Mucosa of stomach (tissue), 1 donor: ENCODE results near the gene CFAP43.

ENCODE experiments used
- H3K27me3 ChIP-seq: one replicate; pipeline ENCODE4 v1.7.0; 2013; ENCODE audit warnings: mild to moderate bottlenecking, low read length; ENCODE audit not compliant: control insufficient read depth, insufficient read depth
- H3K36me3 ChIP-seq: one replicate; pipeline ENCODE4 v1.7.0; 2013; ENCODE audit warnings: low read length; ENCODE audit not compliant: control insufficient read depth, insufficient read depth
- H3K4me1 ChIP-seq: one replicate; pipeline ENCODE4 v1.7.0; 2013; ENCODE audit warnings: mild to moderate bottlenecking, low read length; ENCODE audit not compliant: control insufficient read depth, insufficient read depth
- H3K4me3 ChIP-seq: one replicate; pipeline ENCODE4 v1.7.0; 2013; ENCODE audit warnings: low read length
- H3K9ac ChIP-seq: one replicate; pipeline ENCODE4 v1.7.0; 2013; ENCODE audit warnings: mild to moderate bottlenecking, low read length, moderate library complexity
- H3K9me3 ChIP-seq: one replicate; pipeline ENCODE4 v1.7.0; 2013; ENCODE audit warnings: mild to moderate bottlenecking, low read length, moderate library complexity; ENCODE audit not compliant: control insufficient read depth
- donor health status: Pancreatic carcinoma.

Gene CFAP43

GRCh38 chr10:104121485-104122224 lies 110.5 kb downstream of the CFAP43 start, which contains the start of gene SFR1:
SFR1 (plus strand) TSS chr10:104122171; CDS start chr10:104122184, 13 bp downstream.
- Histone ChIP-seq H3K9ac (peak within 1 kb of the TSS; percentile 95), H3K4me3 (peak within 1 kb of the TSS; percentile 66), H3K36me3 (no peaks in the 10 kb centered on the region), H3K27me3 (no peaks in the 10 kb centered on the region), H3K4me1 (peaks cover 19% of the 10 kb centered on the region), H3K9me3 (no peaks in the 10 kb centered on the region)

DNA sequence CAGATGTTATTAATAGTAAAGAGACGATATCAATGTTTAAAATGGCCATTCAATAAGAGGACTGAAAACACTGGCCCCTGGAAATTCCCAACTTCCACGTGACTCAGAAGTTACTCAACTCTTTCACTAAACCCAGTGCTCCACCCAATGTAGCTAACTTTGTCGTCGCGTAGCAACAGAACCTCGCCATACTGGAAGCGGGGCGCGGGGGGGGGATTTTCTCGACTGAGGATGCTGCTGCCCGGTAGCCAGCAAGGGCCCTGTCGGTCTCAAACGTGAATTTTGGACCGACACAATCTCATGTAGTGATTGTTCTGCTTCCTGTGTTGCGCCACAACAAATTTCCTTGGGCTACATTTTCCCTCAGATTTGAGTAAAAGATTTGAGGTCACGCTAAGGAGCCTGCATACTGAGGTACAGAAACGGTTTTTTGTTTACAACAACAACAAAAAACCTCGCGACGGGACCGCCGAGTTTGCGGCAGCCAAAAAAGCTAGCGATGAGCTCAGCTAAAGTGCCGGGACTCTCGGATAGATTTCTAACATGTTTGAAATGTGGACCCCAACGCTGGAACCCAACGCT lies 111.2 kb downstream of the CFAP43 start:
- no peaks in the 10 kb centered on the region for H3K9me3 ChIP-seq
- peak overlapping the region; percentile 66 for H3K4me3 ChIP-seq
- peaks cover 19% of the 10 kb centered on the region for H3K4me1 ChIP-seq
- no peaks in the 10 kb centered on the region for H3K36me3 ChIP-seq
- peak overlapping the region; percentile 95 for H3K9ac ChIP-seq
- no peaks in the 10 kb centered on the region for H3K27me3 ChIP-seq

DNA sequence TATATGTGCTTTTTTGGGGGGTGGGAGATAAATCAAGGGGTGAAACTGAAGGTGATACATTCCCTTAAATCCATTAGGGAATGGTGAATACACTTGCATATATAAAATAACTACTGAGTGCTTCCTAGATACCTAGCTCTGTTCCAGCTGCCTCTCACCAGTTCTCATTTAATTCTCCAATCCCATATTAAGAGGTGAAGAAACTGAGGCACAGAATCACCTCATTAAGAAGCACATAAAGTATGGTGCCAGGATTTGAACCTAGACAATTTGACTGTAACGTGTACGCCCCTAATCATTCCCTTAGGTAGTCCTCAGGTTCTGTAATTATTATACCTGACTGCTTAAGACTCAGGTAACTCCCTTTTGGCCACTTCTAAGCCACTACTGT lies 111.7 kb downstream of the CFAP43 start:
- peak overlapping the region; percentile 51 for H3K9ac ChIP-seq
- no peak overlapping the region for H3K4me3 ChIP-seq
- no peaks in the 10 kb centered on the region for H3K9me3 ChIP-seq
- peaks cover 19% of the 10 kb centered on the region for H3K4me1 ChIP-seq
- H3K27me3 ChIP-seq = no peaks in the 10 kb centered on the region
- no peaks in the 10 kb centered on the region for H3K36me3 ChIP-seq

DNA sequence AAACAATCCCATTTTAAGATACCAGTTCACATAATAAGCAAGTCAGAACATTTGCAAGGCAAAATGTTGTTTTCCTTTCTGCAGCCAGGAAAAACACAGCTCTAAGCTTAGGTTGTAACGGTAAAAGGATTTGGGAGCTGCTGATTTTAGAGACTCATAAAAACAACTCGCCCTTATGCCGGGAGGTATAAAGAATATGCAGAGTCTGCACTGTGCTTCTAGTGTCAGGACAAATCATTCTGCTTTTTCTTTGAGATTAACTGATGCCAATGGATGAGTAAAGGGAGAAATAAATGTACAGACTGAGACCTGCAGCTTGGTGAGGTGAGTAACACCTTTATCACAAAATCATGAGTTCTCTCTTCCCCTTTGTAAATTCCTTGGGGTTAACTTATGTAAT lies 112.2 kb downstream of the CFAP43 start:
- no peak overlapping the region for H3K4me3 ChIP-seq
- H3K9me3 ChIP-seq = no peaks in the 10 kb centered on the region
- H3K4me1 ChIP-seq = peaks cover 19% of the 10 kb centered on the region
- H3K27me3 ChIP-seq = no peaks in the 10 kb centered on the region
- H3K36me3 ChIP-seq = no peaks in the 10 kb centered on the region
- H3K9ac ChIP-seq = no peak overlapping the region

DNA sequence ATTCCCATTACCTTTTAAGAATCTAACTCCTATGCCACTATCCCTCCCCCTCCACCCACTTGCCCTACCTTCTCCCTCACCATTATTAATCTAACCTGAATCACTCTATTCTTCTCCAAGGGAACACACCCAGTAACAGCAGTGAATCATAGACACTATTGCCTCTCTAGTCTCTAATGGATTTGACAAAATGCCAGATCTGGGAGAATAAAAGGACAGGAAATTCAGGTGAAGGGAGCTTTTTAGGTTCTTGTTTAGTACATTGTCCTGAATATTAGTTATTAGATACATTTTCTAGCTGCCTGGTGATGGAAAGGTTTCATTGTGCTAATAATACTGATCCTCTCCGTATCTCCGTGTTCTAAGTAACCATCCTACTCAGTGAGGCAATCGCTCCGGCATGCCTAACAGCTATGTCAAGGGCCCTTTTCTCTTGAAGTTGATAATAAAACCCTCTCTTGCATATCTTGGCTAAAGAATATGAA lies 114.3 kb downstream of the CFAP43 start:
- Histone ChIP-seq H3K36me3 (no peaks in the 10 kb centered on the region), H3K4me3 (no peak overlapping the region), H3K27me3 (no peaks in the 10 kb centered on the region), H3K9me3 (no peaks in the 10 kb centered on the region), H3K4me1 (peaks cover 19% of the 10 kb centered on the region), H3K9ac (no peak overlapping the region)

DNA sequence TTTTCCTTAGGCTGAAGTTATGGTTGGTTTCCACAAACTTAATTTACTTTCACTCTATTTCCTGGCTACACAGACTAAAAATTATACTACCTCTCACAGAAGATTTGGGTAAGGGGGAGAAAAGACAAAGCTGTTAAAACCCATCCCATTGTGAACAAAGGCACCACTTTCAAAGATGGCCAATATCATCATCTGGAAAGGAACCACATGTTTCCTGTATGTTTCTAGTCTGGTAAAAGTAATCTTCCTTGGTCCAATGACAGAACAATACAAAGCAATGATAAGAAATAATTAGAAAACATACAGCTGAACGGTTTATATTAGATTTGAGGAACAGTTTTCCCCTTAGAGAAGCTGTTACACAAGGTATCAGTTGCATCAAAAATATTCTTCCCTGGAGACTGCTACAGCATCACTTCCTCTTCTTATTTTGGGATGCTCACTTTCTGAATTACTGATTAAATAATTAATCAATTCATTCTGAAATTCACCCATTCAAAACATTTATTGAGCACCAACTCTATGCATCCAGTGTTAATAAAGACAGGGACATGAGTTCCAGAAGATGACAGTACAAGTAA lies 118.7 kb downstream of the CFAP43 start:
- Histone ChIP-seq H3K9ac (no peak overlapping the region), H3K27me3 (no peaks in the 10 kb centered on the region), H3K9me3 (no peaks in the 10 kb centered on the region), H3K4me1 (peaks cover 10% of the 10 kb centered on the region), H3K4me3 (no peak overlapping the region), H3K36me3 (no peaks in the 10 kb centered on the region)

- H3K27me3 ChIP-seq = no peaks in the 10 kb centered on the region
These were observed 122.1 kb downstream of the CFAP43 start for GRCh38 chr10:104109908-104110662.

GRCh38 chr10:104104926-104105325 lies 127.2 kb downstream of the CFAP43 start:
- H3K9me3 ChIP-seq = no peaks in the 10 kb centered on the region
- no peaks in the 10 kb centered on the region for H3K27me3 ChIP-seq
- peaks cover 11% of the 10 kb centered on the region for H3K4me1 ChIP-seq
- H3K9ac ChIP-seq = no peak overlapping the region
- H3K4me3 ChIP-seq = no peak overlapping the region
- no peaks in the 10 kb centered on the region for H3K36me3 ChIP-seq

More at GRCh38 chr10:104109908-104110662, 122.1 kb downstream of the CFAP43 start:
- no peaks in the 10 kb centered on the region for H3K9me3 ChIP-seq
- H3K36me3 ChIP-seq = no peaks in the 10 kb centered on the region
- H3K4me3 ChIP-seq = no peak overlapping the region
- no peaks in the 10 kb centered on the region for H3K4me1 ChIP-seq
- H3K9ac ChIP-seq = no peak overlapping the region

- no peaks in the 10 kb centered on the region for H3K36me3 ChIP-seq
- no peaks in the 10 kb centered on the region for H3K27me3 ChIP-seq
- H3K4me3 ChIP-seq = no peak overlapping the region
- peaks cover 11% of the 10 kb centered on the region for H3K4me1 ChIP-seq
- no peaks in the 10 kb centered on the region for H3K9me3 ChIP-seq
- H3K9ac ChIP-seq = no peak overlapping the region
These were observed 127.7 kb downstream of the CFAP43 start for GRCh38 chr10:104104418-104104817.

DNA sequence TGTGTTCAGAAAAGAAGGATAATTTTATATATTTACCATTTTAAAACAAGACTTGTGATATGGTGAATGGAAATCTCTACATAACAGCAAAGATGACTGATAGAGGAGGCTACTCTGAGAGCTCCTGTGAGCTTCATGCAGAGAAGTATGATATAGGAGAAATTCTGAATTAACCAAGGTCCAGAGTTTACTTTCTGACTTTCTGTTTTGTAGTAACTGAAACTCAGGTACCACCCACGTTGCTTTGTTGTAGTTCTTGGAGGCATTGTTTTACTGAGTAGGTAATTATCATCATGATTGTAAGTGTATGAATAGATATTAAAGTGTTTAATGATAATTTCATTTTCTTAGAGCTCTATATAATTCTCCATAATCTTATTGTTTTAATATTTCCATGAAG lies 128.2 kb downstream of the CFAP43 start:
- no peaks in the 10 kb centered on the region for H3K9me3 ChIP-seq
- H3K4me3 ChIP-seq = no peak overlapping the region
- no peaks in the 10 kb centered on the region for H3K36me3 ChIP-seq

DNA sequence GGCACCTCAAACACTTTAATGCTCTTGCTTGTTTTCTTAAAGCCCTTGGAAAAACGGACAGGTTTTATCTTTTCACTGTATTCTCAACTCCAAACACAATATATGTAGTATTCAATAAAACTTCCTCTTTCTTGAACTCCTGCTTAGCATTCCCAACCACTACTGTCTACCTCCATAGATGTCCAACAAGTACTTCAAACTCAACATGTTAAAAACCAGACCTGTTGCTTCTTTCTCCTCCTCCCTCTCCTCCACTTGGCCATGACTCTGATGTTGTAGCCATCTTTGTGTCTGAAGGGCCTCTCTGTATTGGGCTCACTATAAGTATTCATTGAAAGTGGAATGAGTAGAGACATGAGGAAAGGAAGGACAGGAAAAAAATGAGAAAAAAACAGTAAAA lies 130.3 kb downstream of the CFAP43 start:
- no peak overlapping the region for H3K9ac ChIP-seq
- no peaks in the 10 kb centered on the region for H3K36me3 ChIP-seq
- H3K4me3 ChIP-seq = no peak overlapping the region
- no peaks in the 10 kb centered on the region for H3K27me3 ChIP-seq
- peaks cover 11% of the 10 kb centered on the region for H3K4me1 ChIP-seq
- H3K9me3 ChIP-seq = no peaks in the 10 kb centered on the region

More for the DNA sequence above, 128.2 kb downstream of the CFAP43 start:
- H3K4me1 ChIP-seq = peaks cover 11% of the 10 kb centered on the region
- H3K9ac ChIP-seq = no peak overlapping the region
- no peaks in the 10 kb centered on the region for H3K27me3 ChIP-seq

DNA sequence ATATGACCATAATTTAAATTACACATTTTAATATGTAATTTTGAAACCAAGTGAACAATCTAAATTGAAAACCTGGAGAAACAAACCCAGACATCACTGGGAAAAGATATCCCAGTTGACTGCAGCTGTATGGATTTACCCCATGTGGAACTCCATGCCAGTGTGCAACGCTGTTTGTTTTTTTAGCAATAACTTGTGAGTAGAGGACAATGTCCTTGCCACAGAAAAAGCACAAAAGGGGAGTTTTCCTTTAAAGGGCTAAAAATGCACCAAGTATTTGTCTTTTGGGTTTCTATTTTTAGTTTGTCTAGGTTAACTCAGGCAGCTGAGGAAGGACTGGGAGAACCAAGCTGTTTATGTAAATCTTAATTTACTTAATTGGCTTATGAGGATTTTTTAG lies 131.4 kb downstream of the CFAP43 start:
- H3K4me1 ChIP-seq = peaks cover 11% of the 10 kb centered on the region
- H3K27me3 ChIP-seq = no peaks in the 10 kb centered on the region
- no peak overlapping the region for H3K4me3 ChIP-seq
- no peaks in the 10 kb centered on the region for H3K9me3 ChIP-seq
- no peaks in the 10 kb centered on the region for H3K36me3 ChIP-seq
- no peak overlapping the region for H3K9ac ChIP-seq
